Endothelial cell (in vitro differentiated cells): ENCODE measurements around the gene GFOD1. TPM values are rescaled to one million over a fixed set of nuclear protein-coding genes. Genes with fewer than 3 reads are reported as not detected.
"Not testable (repeated sequence)": the region's sequence is repeated elsewhere in the genome, so short reads cannot be mapped to it uniquely, and the experiment has no call there.

Experiments used
- DNase-seq: peaks from one replicate; pipeline ENCODE4 v3.0.0; 2021; ENCODE audit warnings: low spot score
- H3K27ac Mint-ChIP-seq: one replicate; pipeline ENCODE4 v1.8.0; 2021; ENCODE audit warnings: mixed read lengths, inconsistent platforms; ENCODE audit not compliant: unreplicated experiment
- H3K27me3 Mint-ChIP-seq: one replicate; pipeline ENCODE4 v1.8.0; 2021; ENCODE audit warnings: mild to moderate bottlenecking, moderate library complexity, mixed read lengths, inconsistent platforms; ENCODE audit not compliant: unreplicated experiment
- H3K36me3 Mint-ChIP-seq: one replicate; pipeline ENCODE4 v1.8.0; 2021; ENCODE audit warnings: mild to moderate bottlenecking, low read depth, mixed read lengths, inconsistent platforms; ENCODE audit not compliant: unreplicated experiment
- H3K4me1 Mint-ChIP-seq: one replicate; pipeline ENCODE4 v1.8.0; 2021; ENCODE audit warnings: mild to moderate bottlenecking, mixed read lengths, inconsistent platforms; ENCODE audit not compliant: unreplicated experiment
- H3K4me3 Mint-ChIP-seq: one replicate; pipeline ENCODE4 v1.8.0; 2021; ENCODE audit warnings: mild to moderate bottlenecking, mixed read lengths, inconsistent platforms; ENCODE audit not compliant: unreplicated experiment
- H3K9me3 Mint-ChIP-seq: one replicate; pipeline ENCODE4 v1.8.0; 2021; ENCODE audit warnings: mixed read lengths, inconsistent platforms; ENCODE audit not compliant: unreplicated experiment
- total RNA-seq: library from RNA; stranded (reverse); fragmentation: NEBNext Ultra II Directional; extraction: Animal tissue kit (Norgen Biotek cat#: 25700); gene quantifications from one replicate; pipeline ENCODE4 v1.2.1, GENCODE V29; 2021; ENCODE audit not compliant: unreplicated experiment
- TF ChIP-seq, protein P1 (sequence below): fragments of 200-600 bp; sonication (generic); IDR thresholded peaks from one replicate; pipeline ENCODE4 v1.5.0; 2021; ENCODE audit warnings: antibody characterized with exemption; ENCODE audit not compliant: unreplicated experiment

Gene GFOD1
- total RNA-seq, 1 donor from 2014 or later = 47.6 TPM

DNA sequence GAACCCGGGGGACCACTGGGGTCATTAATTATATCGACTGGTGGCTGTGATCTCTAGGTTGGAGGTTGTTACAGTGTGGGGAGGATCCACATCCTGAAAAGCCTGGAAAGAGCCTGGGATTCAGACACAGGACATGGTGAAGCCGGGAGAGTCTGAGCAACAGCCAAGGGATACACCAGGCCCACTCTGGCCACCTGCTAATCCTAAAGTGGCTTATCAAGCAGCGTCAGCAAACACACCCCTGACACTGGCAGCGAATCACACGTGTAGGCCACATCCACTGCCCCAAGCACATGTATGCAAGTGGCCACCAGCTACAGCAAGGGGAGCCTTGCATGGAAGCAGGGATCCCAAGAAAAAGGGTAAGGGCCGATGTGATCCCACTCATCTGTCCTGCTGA, 41.0 kb downstream of the GFOD1 start:
- peaks cover 43% of the 10 kb centered on the region for H3K4me1 Mint-ChIP-seq
- no peak overlapping the region for H3K4me3 Mint-ChIP-seq
- peaks cover 26% of the 10 kb centered on the region for H3K36me3 Mint-ChIP-seq
- TF ChIP-seq, protein P1, sequence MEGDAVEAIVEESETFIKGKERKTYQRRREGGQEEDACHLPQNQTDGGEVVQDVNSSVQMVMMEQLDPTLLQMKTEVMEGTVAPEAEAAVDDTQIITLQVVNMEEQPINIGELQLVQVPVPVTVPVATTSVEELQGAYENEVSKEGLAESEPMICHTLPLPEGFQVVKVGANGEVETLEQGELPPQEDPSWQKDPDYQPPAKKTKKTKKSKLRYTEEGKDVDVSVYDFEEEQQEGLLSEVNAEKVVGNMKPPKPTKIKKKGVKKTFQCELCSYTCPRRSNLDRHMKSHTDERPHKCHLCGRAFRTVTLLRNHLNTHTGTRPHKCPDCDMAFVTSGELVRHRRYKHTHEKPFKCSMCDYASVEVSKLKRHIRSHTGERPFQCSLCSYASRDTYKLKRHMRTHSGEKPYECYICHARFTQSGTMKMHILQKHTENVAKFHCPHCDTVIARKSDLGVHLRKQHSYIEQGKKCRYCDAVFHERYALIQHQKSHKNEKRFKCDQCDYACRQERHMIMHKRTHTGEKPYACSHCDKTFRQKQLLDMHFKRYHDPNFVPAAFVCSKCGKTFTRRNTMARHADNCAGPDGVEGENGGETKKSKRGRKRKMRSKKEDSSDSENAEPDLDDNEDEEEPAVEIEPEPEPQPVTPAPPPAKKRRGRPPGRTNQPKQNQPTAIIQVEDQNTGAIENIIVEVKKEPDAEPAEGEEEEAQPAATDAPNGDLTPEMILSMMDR = no peak
- peak overlapping the region; percentile 36 for H3K27ac Mint-ChIP-seq
- H3K27me3 Mint-ChIP-seq = peaks cover 2% of the 10 kb centered on the region
- DNase-seq = no peak
- no peaks in the 10 kb centered on the region for H3K9me3 Mint-ChIP-seq

- no peak for DNase-seq
- peaks cover 44% of the 10 kb centered on the region for H3K4me1 Mint-ChIP-seq
- peak overlapping the region; percentile 45 for H3K27ac Mint-ChIP-seq
- H3K27me3 Mint-ChIP-seq = peaks cover 2% of the 10 kb centered on the region
- H3K9me3 Mint-ChIP-seq = no peaks in the 10 kb centered on the region
- no peak overlapping the region for H3K4me3 Mint-ChIP-seq
- H3K36me3 Mint-ChIP-seq = peaks cover 27% of the 10 kb centered on the region
- TF ChIP-seq, protein P1 = no peak
Observed at GRCh38 chr6:13445744-13446115, 41.7 kb downstream of the GFOD1 start.

DNA sequence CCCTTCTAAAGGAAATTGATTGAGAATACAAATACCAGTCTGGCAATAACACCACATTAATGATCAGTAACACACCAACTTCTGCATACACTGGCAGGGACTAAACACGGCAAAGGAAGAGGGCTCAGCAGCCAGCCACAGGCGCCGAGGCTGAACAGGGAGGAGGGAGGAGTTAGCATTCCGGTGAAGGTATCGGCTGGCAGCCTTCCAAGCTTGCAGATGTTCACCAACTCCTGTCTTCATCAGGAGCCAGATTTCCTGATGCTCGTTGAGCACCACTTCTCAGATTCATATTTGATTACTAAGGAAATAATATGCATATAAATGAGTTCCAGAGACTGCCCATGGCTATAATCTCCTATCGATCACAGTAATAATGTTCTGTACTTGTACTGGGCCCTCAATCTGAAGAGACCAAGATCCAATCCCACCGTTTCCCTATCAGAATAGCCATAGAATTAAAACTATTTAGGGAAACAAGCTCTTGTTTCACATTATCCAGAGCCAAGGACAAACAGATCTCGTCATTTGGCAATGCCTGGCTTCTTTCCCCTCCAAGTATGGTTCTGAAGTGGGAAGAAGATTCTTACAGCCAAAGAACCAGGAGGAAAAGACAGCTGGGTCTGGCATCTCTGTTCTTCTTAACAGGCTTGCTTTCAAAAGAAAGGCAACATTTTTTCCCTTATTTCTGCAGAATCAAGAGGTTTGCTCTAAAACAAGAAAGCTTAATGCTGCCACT, 42.2 kb downstream of the GFOD1 start:
- peaks cover 2% of the 10 kb centered on the region for H3K27me3 Mint-ChIP-seq
- no peak overlapping the region for H3K4me3 Mint-ChIP-seq
- peaks cover 45% of the 10 kb centered on the region for H3K4me1 Mint-ChIP-seq
- H3K27ac Mint-ChIP-seq = no peak overlapping the region
- peaks cover 24% of the 10 kb centered on the region for H3K36me3 Mint-ChIP-seq
- TF ChIP-seq, protein P1 = no peak
- H3K9me3 Mint-ChIP-seq = no peaks in the 10 kb centered on the region
- DNase-seq = no peak

DNA sequence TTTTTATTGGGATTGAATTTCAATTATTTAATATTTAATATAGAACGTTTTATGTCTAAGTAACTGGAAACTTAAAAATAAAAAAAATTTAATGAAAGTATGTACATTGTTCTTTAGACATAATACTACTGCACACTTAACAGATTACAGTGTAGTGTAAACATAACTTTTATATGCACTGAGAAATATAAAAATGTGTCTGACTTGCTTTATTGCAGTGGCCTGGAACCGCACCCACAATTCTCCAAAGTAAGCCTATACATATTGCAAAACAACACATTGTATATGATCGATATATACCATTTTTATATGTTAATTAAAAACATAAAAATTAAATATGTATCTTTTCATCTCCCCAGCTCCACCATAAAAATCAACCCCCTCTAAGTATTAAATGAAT, 42.8 kb downstream of the GFOD1 start:
- Mint-ChIP-seq H3K27ac (no peak overlapping the region), H3K4me3 (no peak overlapping the region), H3K4me1 (peaks cover 41% of the 10 kb centered on the region), H3K27me3 (peaks cover 2% of the 10 kb centered on the region), H3K9me3 (no peaks in the 10 kb centered on the region), H3K36me3 (peaks cover 18% of the 10 kb centered on the region)
- TF ChIP-seq, protein P1 = no peak
- no peak for DNase-seq

- Mint-ChIP-seq H3K36me3 (peaks cover 17% of the 10 kb centered on the region), H3K4me1 (peaks cover 38% of the 10 kb centered on the region)
- not testable (repeated sequence) for DNase-seq, H3K4me3 Mint-ChIP-seq, H3K9me3 Mint-ChIP-seq, H3K27ac Mint-ChIP-seq, H3K27me3 Mint-ChIP-seq
Observed at GRCh38 chr6:13443978-13444377, 43.4 kb downstream of the GFOD1 start.
